ENCODE results near the gene ROBO2. TPM values are rescaled to one million over a fixed set of nuclear protein-coding genes. Genes with fewer than 3 reads are reported as not detected.

ROBO2 gene
- polyA plus RNA-seq, 1 experiment: 16.3 TPM

DNA sequence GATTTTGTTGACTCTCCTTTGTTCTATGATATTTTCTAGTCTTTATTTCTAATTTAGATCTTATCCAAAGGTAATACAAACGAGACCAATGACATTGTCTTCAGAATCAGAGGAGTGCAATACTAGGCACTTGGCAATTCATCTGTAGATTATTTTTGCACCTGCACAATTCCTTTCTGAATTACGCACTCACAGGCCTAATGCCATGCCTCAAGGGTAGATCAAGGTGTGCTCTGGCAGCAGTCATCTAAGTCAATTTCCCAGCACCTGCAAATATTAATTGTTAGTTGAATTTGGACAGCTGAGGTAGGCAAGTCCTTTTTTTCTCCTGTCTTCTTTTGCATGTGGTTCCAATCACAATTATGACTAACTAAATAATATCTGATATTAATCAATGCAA lies 653.2 kb downstream of the ROBO2 start:
- no peaks in the 10 kb centered on the region for H3K9me3 ChIP-seq (ENCODE audit: control insufficient read depth, insufficient read depth, low read length)
- ChIA-PET POLR2A (no interaction called here), CTCF (no interaction called here)

DNA sequence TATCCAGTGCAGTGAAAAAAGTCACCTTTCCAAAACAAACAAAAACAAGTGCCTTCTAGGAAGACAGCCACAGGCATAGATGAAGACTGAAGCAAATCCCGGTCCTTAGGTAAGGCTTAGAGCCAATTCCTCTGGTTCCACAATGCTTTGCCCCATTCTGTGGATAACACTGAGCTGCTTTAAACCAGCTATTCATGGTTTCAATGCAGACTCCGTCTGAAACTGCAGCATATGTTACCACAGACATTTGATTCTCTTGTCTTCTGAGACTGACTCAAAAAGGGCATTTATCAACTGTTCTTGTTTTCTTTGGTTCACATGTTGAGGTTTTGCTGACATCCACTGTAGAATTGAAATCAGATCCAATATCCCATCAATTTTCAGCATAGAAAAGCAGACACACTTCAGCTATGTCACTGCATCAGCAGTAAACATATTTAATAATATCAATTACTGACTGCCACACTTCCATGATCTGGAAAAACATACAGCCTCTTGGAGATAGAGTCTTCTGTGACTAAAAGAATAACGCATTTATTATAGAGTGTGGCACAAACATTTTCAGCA lies 659.3 kb downstream of the ROBO2 start:
- no peaks in the 10 kb centered on the region for H3K27me3 ChIP-seq (ENCODE audit: control insufficient read depth, insufficient read depth, low read length)
- H3K27ac ChIP-seq (ENCODE audit: low read depth, low read length): no peak overlapping the region
- no peak for TF ChIP-seq CTCF (IDR thresholded peaks at IDR 0.05; ENCODE audit: low read depth, low read length)
- H3K9me3 ChIP-seq (ENCODE audit: control insufficient read depth, insufficient read depth, low read length): no peaks in the 10 kb centered on the region; the same call in 1 of the 2 replicates
- ChIA-PET CTCF (no interaction called here), POLR2A (no interaction called here)
- H3K4me3 ChIP-seq (ENCODE audit: low read depth, low read length): no peak overlapping the region
- DNase-seq (ENCODE audit: low read depth, low spot score): no peak

More for the DNA sequence above, 653.2 kb downstream of the ROBO2 start:
- Histone ChIP-seq H3K27me3 (ENCODE audit: control insufficient read depth, insufficient read depth, low read length) (no peaks in the 10 kb centered on the region), H3K4me3 (ENCODE audit: low read depth, low read length) (no peak overlapping the region), H3K27ac (ENCODE audit: low read depth, low read length) (no peak overlapping the region)
- no peak for TF ChIP-seq CTCF (IDR thresholded peaks at IDR 0.05; ENCODE audit: low read depth, low read length)
- no peak for DNase-seq (ENCODE audit: low read depth, low spot score)

Small RNAs within 50 kb of the gene (small RNA-seq; reads per million reads assigned to genes)
- gene RNU6-386P (ENCODE audit: insufficient read length, low read depth): not detected

Measured in AG04450 (cell line).